Urothelium cell line (cell line): ENCODE data around the gene SEMA7A.

ENCODE experiments used
- DNase-seq: peaks from one replicate; pipeline ENCODE4 v3.0.0; 2011; ENCODE audit warnings: low spot score, mixed read lengths
- FAIRE-seq: peaks from 2 replicates; lab custom pipeline; 2011; peaks lifted over from hg19 to GRCh38; lab: Jason Lieb, UNC

The SEMA7A gene

GRCh38 chr15:74402873-74403587 is 30.7 kb downstream of the SEMA7A start:
- DNase-seq, result no peak
- no peak for FAIRE-seq

DNA sequence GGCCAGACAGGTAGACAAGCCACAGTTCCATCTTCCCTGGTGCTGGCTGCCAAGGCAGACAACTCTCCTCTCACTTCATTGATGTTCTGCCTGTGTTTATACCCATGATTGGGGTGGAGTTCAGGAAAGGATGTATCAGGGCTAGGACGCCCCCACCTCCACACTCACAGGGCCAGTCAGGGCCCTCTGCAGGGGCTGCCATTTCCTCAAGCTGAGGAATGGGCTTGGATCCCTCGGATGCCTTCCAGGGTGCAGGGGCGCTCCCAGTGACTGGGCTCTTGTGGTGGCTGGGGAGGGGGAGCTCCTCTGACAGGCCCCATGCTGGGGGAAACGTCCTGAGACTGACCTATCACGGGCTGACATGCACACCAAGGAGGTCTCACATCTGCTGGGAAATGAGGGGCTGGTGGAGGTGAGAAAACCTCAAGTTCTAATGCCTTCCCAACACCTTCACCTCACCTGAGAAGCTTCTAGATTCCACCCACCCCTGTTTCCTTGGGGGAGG is 31.4 kb downstream of the SEMA7A start:
- FAIRE-seq, result no peak
- no peak for DNase-seq

- no peak for DNase-seq
- FAIRE-seq, result no peak
Measured at GRCh38 chr15:74400915-74401757, 32.6 kb downstream of the SEMA7A start.

GRCh38 chr15:74400313-74400860 is 33.4 kb downstream of the SEMA7A start:
- FAIRE-seq (no peak), DNase-seq (no peak)

DNA sequence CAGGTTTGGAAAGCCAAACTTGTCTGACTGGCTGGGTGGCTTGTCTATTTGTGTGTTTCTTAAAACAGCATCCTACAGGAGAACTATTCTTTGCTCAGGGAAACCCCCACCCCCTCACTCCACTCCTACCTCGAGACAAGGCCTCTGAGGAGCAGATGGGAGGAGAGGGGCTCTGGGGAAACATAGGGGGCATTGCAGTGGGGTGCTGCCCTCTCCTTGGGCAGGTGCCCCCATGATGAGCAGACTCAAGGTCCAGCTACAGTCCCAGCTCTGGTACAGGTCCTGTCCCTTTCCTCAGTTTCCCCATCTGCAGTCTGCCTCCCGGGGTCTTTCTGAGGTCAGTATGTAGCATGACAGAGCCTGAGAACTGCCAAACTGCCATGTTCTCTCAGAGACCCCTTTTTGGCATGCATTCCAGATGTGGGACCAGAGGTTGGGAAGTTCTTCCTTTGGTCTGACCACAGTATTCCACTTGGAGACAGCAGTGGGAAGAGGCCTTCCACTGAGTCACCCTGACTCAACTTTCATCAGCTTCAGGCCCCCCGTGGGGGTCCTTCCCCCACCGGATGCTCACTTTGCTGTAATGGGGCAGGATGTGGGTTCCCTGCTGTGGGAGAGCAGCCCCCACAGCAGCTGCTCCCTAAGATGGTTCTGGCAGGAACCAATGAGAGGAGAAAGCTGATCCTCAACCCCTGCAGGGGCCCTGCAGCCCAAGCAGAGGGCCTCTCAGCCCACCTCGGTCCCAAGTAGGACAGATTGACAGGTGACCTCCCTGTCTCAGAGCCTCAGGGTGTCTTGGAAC is 34.0 kb downstream of the SEMA7A start:
- DNase-seq (no peak), FAIRE-seq (no peak)

DNA sequence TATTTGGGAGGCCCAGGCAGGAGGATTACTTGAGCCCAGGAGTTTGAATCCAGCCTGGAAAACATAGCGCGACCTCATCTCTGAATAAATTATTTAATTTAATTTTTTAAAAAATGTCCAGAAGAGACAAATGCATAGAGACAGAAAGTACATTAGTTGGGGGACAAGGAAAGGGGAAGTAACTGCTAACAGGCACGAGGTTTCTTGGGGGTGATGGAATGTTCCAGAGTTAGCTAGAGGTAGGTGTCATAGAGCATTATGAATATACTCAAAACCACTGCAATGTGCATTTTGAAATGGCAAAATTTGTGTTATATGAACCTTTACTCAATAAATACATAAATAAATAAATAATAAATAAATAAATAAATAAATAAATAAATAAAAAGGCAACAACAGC is 34.7 kb downstream of the SEMA7A start:
- DNase-seq, result no peak
- FAIRE-seq, result no peak

GRCh38 chr15:74398183-74398582 is 35.6 kb downstream of the SEMA7A start:
- FAIRE-seq (no peak), DNase-seq (no peak)

- FAIRE-seq, result no peak
Measured at GRCh38 chr15:74397239-74398068, 36.3 kb downstream of the SEMA7A start.

DNA sequence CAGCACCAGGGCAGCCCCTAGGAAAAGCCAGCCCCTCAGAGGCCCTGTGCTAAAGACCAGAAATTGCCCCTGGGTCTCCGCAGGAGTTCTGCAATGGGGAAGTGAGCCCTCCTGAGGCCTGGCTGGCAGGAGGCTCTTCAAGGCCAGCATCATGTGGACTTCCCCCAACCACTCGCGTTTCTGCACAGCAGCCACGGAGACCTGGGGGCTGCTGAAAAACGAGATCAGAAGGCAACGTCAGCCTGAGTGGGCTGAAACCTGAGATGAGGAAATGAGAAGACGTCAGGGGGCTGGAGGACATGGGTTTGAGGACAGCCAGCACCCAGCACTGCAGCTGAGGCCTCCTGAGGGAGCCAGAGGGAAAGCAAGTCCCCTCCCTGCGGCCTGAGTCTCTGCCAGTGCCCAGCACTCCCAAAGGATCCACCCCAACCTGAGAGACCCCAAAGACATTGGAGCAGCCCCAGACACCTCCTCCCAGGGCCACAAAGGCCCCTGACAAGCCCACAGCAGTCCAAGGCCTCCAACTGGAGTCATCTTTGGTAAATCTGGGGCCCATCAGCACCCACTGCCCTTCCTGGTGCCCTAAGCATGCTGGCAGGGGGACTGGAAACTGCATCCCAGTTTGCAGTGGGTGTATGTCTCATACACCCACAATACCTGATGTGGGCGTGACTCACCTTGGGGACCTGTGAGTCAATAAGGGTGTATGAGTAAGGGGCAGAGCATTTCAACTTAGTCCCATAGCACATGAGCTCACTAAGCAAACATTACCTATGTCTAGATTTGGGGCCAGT is 37.1 kb downstream of the SEMA7A start:
- DNase-seq, result peak; percentile 76
- peak; percentile 79 for FAIRE-seq

More at GRCh38 chr15:74397239-74398068, 36.3 kb downstream of the SEMA7A start:
- no peak for DNase-seq

GRCh38 chr15:74396146-74396438 is 37.7 kb downstream of the SEMA7A start:
- no peak for FAIRE-seq
- DNase-seq, result no peak

- no peak for FAIRE-seq
- DNase-seq, result no peak
Measured at GRCh38 chr15:74395319-74396145, 38.2 kb downstream of the SEMA7A start.

GRCh38 chr15:74394090-74394846 is 39.5 kb downstream of the SEMA7A start:
- FAIRE-seq (no peak), DNase-seq (no peak)

DNA sequence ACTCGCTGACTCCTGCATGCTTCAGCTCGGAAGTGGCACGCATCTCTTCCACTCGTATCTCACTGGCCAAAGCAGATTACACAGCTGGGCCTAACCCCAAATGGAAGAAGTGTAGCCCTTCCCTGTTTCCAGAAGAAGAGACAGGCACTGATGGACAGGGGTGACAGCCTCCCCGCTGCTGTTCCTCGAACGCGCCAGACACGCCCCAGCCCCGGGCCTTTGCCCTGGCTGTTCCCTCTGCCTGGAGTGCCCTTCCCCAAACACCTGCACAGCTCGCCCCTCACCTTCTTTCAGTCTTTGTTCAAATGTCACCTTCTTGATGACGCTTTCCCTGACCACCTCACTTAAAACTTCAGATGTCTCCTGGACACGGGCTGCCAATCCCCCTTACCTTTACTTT is 40.3 kb downstream of the SEMA7A start:
- no peak for DNase-seq
- no peak for FAIRE-seq

- FAIRE-seq (no peak), DNase-seq (no peak)
Measured at GRCh38 chr15:74392902-74393301, 40.9 kb downstream of the SEMA7A start.

DNA sequence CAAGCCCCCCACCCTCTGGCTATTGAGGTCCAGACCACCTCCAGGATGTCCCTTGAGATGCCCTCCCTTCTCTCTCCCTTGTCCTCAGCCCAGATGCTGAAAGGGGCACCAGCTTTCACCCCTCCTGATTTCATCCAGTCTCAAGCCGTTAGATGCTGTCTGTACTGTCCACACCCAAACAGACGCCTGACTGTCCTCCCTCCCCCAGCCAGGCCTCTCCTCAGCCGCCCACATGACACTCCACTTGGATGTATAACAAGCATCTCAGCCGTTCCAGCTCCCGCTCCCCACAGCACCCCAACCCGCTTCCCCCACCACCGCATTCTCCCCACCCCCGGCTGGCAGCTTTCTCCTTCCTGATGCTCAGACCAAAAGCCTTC is 41.3 kb downstream of the SEMA7A start:
- FAIRE-seq, result no peak

GRCh38 chr15:74391582-74392450 is 41.9 kb downstream of the SEMA7A start:
- DNase-seq (no peak), FAIRE-seq (no peak)

More for the DNA sequence above, 41.3 kb downstream of the SEMA7A start:
- DNase-seq, result no peak
